ENCODE measurements around the gene PPP2R2C. TPM values are rescaled to one million over a fixed set of nuclear protein-coding genes. Genes with fewer than 3 reads are reported as not detected.

Gene PPP2R2C
- total RNA-seq, 3 donors from 2014 or later: 0.31 to 2.9 (median 0.41) TPM

DNA sequence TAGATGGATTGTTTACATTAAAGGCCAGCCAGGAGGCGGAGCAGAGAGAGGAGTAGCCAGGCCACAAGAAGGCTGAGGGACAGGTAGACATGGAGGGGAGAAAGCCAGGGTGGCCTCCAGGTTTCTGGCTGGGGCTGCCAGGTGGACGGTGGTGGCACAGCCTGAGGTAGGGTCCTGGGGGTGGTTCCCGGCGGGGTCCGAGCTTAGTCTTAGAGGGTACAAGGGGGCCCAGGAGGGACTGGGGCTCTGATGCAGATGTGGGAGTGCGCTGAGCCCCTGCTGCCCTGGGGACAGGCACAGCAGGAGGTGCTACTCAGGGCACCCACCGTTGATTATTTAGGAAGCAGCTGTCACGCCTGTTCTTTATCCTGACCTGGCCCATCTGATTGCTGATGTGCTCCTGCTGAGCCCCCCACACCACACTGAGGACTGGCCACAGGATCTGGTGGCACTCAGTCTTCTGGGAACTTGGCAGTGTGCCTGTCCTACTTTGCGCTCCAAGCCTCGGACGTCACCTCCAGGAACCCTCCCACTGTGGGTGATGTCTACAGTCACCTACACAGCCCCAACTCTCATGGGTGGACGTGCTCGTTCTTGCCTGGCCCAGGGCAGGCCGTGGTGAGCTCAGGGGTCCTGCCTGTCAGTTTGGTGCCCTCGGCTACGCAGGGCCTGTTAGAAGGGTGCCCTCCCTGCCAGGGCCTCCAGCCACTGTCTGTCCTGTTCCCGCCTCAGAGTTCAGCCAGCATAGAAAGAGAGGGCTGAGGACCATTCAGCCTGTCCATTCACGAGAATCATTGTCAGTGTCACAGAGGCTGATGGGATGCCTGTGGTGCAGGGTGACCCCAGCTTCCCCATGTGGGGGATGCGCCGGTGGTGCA, 190.7 kb downstream of the PPP2R2C start:
- Histone ChIP-seq H3K9me3 (no peaks in the 10 kb centered on the region), H3K4me1 (ENCODE audit: low read depth) (peaks cover 20% of the 10 kb centered on the region), H3K4me3 (no peak overlapping the region), H3K36me3 (ENCODE audit: low read depth) (no peaks in the 10 kb centered on the region)
- ATAC-seq: no peak
- DNase-seq: peak in 1 of 3 donors; percentile 36
- TF ChIP-seq CTCF (IDR thresholded peaks at IDR 0.05): no peak
- intact Hi-C loops (cut with DNase I, micrococcal nuclease): no loop called here

DNA sequence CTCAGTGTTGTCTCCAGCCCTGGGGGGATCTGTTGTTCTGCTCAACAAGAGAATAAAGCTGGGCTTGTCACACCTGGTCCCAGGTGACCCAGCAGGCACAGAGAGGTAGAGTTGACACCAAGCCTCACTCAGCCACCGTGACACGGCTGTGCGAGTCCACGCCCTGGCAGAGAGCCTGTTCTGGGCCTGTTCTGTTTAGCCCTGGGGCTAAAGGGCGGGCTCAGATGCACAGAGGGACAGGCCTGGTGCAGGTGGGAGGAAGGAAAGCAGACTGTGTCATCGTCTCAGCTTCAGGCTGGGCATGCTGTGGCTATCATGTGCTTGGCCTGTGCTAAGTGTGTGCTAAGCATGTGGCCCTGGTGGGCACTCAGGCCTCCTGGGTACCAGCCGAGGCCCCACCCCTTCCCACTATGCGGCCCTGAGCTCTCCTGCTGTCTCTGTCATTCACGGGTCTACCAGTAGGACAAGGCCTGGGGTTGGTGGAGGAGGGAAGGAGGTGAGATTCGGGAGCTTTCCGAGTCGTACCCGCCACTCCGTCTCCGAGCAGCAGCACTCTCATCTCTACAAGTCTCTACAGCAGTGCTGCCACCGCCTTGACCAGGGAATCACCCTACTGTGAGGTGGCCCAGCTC, 191.9 kb downstream of the PPP2R2C start:
- intact Hi-C loops (cut with DNase I, micrococcal nuclease): no loop called here
- DNase-seq: no peak
- TF ChIP-seq CTCF (IDR thresholded peaks at IDR 0.05): no peak
- ATAC-seq: no peak
- Histone ChIP-seq H3K4me3 (no peak overlapping the region), H3K4me1 (ENCODE audit: low read depth) (peaks cover 23% of the 10 kb centered on the region), H3K9me3 (no peaks in the 10 kb centered on the region), H3K36me3 (ENCODE audit: low read depth) (no peaks in the 10 kb centered on the region)

- ATAC-seq (no peak), DNase-seq (no peak)
- no peak overlapping the region for H3K4me3 ChIP-seq
- no peaks in the 10 kb centered on the region for H3K36me3 ChIP-seq (ENCODE audit: low read depth)
- TF ChIP-seq CTCF (IDR thresholded peaks at IDR 0.05): no peak
- H3K9me3 ChIP-seq: no peaks in the 10 kb centered on the region
- peaks cover 24% of the 10 kb centered on the region for H3K4me1 ChIP-seq (ENCODE audit: low read depth)
- intact Hi-C loops (cut with DNase I, micrococcal nuclease): no loop called here
Observed at GRCh38 chr4:6279582-6280289, 192.7 kb downstream of the PPP2R2C start.

DNA sequence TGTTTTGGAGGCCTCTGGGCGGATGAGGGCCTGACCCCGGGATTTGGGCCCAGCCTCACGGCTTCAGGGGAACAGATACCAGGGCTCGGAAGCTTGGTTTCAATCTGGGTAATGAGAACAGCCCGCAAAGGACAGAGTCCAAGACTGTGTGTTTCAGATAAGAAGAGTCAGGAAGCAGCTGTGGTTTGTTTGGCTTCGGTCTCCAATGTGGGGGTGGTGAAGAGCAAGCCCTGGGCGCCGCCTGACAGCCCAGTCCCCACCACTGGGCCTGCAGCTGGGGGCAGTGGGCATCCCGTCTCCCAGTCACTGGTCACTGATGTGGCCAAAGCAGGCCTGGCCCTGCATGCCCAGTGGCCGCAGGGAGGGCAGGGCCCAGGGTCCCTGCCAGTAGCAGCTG, 193.6 kb downstream of the PPP2R2C start:
- ATAC-seq (peak; percentile 72), DNase-seq (peak in 2 of 3 donors; percentile 48 to 50)
- Histone ChIP-seq H3K4me3 (no peak overlapping the region), H3K36me3 (ENCODE audit: low read depth) (no peaks in the 10 kb centered on the region), H3K9me3 (no peaks in the 10 kb centered on the region), H3K4me1 (ENCODE audit: low read depth) (peaks cover 24% of the 10 kb centered on the region)
- intact Hi-C loops (cut with DNase I, micrococcal nuclease): no loop called here
- TF ChIP-seq CTCF (IDR thresholded peaks at IDR 0.05): no peak

- Histone ChIP-seq H3K4me3 (no peak overlapping the region), H3K4me1 (ENCODE audit: low read depth) (peaks cover 24% of the 10 kb centered on the region), H3K36me3 (ENCODE audit: low read depth) (no peaks in the 10 kb centered on the region), H3K9me3 (no peaks in the 10 kb centered on the region)
- intact Hi-C loops (cut with DNase I, micrococcal nuclease): no loop called here
- no peak for TF ChIP-seq CTCF (IDR thresholded peaks at IDR 0.05)
- ATAC-seq (peak; percentile 23), DNase-seq (no peak)
Observed at GRCh38 chr4:6277935-6278800, 194.2 kb downstream of the PPP2R2C start.
